Parathyroid adenoma (tissue), 2 donors: ENCODE results near the gene KCNMB1.
"Not testable (repeated sequence)": the region's sequence is repeated elsewhere in the genome, so short reads cannot be mapped to it uniquely, and the experiment has no call there.

ENCODE experiments used
- H2AFZ ChIP-seq: fragments of 300-600 bp; sonication (generic); one replicate; pipeline ENCODE4 v1.7.0; 2017; ENCODE audit warnings: antibody characterized with exemption, mild to moderate bottlenecking
- H3K27ac ChIP-seq: fragments of 300-600 bp; sonication (generic); one replicate; pipeline ENCODE4 v1.7.0; 2017
- H3K27me3 ChIP-seq: fragments of 300-600 bp; sonication (generic); one replicate; pipeline ENCODE4 v1.7.0; 2017; ENCODE audit warnings: low read length; ENCODE audit not compliant: control insufficient read depth, insufficient read depth
- H3K36me3 ChIP-seq: fragments of 300-600 bp; sonication (generic); one replicate; pipeline ENCODE4 v1.7.0; 2017; ENCODE audit warnings: low read length; ENCODE audit not compliant: control insufficient read depth, insufficient read depth
- H3K4me1 ChIP-seq: fragments of 300-600 bp; sonication (generic); one replicate; pipeline ENCODE4 v1.7.0; 2017; ENCODE audit warnings: control low read depth
- H3K4me2 ChIP-seq: fragments of 300-600 bp; sonication (generic); one replicate; pipeline ENCODE4 v1.7.0; 2017; ENCODE audit warnings: low read length
- H3K4me3 ChIP-seq: fragments of 300-600 bp; sonication (generic); one replicate; pipeline ENCODE4 v1.7.0; 2017; ENCODE audit warnings: low read depth, low read length
- H3K79me2 ChIP-seq: fragments of 300-600 bp; sonication (generic); one replicate; pipeline ENCODE4 v1.7.0; 2017; ENCODE audit warnings: control low read depth
- H3K9ac ChIP-seq: fragments of 300-600 bp; sonication (generic); one replicate; pipeline ENCODE4 v1.7.0; 2017; ENCODE audit warnings: mild to moderate bottlenecking
- H3K9me3 ChIP-seq: fragments of 300-600 bp; sonication (generic); one replicate; pipeline ENCODE4 v1.7.0; 2017; ENCODE audit warnings: low read length; ENCODE audit not compliant: control insufficient read depth
- TF ChIP-seq, protein P1 (sequence below): fragments of 300-600 bp; sonication (generic); IDR thresholded peaks from one replicate; pipeline ENCODE4 v1.7.0; 2017; ENCODE audit warnings: antibody characterized with exemption, mild to moderate bottlenecking
- donor health status: primary hyperparathyroidism.

The KCNMB1 gene

DNA sequence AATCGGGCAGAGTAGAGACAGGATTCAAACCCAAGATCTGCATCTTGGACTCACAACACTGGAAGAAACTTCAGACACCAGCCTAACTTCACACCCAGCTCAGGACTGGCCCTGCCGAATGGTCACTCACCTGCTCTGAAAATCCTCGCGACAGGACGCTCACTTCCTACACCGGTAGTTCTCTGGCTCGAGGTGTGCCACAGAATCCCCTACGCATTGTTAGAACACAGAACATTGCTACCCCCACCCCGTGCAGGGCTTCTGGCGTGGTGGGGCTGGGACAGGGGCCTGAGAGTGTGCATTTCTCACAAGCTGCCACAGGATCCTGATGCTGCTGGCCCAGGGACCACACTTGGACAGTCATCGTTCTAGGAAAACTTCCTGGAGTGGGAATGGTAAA is 12.1 kb downstream of the KCNMB1 start:
- Histone ChIP-seq H3K27me3 (no peaks in the 10 kb centered on the region), H3K4me1 (peaks cover 5% of the 10 kb centered on the region), H3K36me3 (no peaks in the 10 kb centered on the region), H3K4me2 (no peak overlapping the region), H3K9me3 (no peaks in the 10 kb centered on the region), H3K4me3 (no peak overlapping the region), H3K27ac (no peak overlapping the region), H3K9ac (no peak overlapping the region), H2AFZ (no peak overlapping the region), H3K79me2 (no peaks in the 10 kb centered on the region)
- TF ChIP-seq, protein P1, sequence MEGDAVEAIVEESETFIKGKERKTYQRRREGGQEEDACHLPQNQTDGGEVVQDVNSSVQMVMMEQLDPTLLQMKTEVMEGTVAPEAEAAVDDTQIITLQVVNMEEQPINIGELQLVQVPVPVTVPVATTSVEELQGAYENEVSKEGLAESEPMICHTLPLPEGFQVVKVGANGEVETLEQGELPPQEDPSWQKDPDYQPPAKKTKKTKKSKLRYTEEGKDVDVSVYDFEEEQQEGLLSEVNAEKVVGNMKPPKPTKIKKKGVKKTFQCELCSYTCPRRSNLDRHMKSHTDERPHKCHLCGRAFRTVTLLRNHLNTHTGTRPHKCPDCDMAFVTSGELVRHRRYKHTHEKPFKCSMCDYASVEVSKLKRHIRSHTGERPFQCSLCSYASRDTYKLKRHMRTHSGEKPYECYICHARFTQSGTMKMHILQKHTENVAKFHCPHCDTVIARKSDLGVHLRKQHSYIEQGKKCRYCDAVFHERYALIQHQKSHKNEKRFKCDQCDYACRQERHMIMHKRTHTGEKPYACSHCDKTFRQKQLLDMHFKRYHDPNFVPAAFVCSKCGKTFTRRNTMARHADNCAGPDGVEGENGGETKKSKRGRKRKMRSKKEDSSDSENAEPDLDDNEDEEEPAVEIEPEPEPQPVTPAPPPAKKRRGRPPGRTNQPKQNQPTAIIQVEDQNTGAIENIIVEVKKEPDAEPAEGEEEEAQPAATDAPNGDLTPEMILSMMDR = no peak

DNA sequence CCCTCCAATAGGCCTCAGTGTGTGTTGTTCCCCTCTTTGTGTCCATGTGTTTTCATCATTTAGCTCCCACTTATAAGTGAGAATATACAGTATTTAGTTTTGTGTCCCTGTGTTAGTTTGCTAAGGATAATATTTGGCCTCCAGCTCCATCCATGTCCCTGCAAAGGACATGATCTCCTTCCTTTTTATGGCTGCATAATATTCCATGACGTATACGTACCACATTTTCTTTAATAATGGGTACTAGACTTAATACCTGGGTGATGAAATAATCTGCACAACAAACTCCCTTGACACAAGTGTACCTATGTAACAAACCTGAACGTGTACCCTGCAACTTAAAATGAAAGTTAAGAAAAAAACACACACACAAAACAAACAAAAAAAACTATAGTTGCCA is 12.6 kb downstream of the KCNMB1 start:
- H3K9ac ChIP-seq, H3K27ac ChIP-seq, H3K79me2 ChIP-seq, H3K4me3 ChIP-seq, H2AFZ ChIP-seq, H3K4me2 ChIP-seq, H3K9me3 ChIP-seq, H3K36me3 ChIP-seq, H3K27me3 ChIP-seq, H3K4me1 ChIP-seq: not testable (repeated sequence)

DNA sequence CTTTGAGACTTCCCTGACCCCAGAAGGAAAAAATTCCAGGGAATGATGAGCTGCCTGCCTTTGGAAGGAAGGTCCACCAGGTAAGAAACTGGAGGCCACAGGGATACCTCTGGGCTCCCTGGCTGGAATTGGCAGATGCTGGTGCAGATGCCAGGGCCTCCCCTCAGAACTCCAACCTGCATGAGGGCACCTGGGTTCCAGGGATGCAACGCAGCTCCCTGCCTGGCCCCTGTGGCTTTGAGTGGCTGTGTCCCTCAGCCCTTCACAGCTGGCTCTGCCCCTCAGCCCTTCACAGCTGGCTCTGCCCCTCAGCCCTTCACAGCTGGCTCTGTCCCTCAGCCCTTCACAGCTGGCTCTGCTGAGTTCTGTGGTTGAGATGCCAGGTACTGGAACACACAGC is 13.9 kb downstream of the KCNMB1 start:
- Histone ChIP-seq H3K27me3 (no peaks in the 10 kb centered on the region), H3K27ac (no peak overlapping the region), H3K9ac (no peak overlapping the region), H3K4me3 (no peak overlapping the region), H2AFZ (no peak overlapping the region), H3K9me3 (no peaks in the 10 kb centered on the region), H3K79me2 (no peaks in the 10 kb centered on the region), H3K36me3 (no peaks in the 10 kb centered on the region), H3K4me2 (no peak overlapping the region), H3K4me1 (peaks cover 1% of the 10 kb centered on the region)
- TF ChIP-seq, protein P1 = no peak

DNA sequence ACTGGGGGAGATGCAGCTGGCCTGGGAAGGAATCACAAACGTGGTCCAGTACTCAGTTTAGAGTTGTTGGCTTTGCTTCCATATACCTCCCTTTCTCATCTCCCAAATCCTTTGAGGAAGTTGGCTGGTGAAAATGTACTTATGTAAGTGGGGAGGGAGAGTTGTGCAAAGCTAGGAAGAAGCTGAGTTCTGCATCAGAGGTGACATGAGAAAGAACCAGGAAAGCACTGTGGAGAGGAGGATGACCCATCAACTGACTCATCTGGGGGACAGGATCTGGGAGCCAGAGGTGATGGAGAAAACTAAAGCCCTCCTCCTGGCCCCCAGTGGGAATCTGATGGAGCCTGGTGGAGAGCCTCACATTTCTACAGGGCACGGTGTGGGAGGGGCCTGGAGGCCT is 16.2 kb downstream of the KCNMB1 start:
- H3K27ac ChIP-seq = no peak overlapping the region
- H3K4me1 ChIP-seq = no peaks in the 10 kb centered on the region
- no peak overlapping the region for H2AFZ ChIP-seq
- TF ChIP-seq, protein P1 = no peak
- no peak overlapping the region for H3K4me2 ChIP-seq
- no peak overlapping the region for H3K9ac ChIP-seq
- H3K4me3 ChIP-seq = no peak overlapping the region
- no peaks in the 10 kb centered on the region for H3K27me3 ChIP-seq
- H3K9me3 ChIP-seq = no peaks in the 10 kb centered on the region
- H3K79me2 ChIP-seq = no peaks in the 10 kb centered on the region
- H3K36me3 ChIP-seq = no peaks in the 10 kb centered on the region

DNA sequence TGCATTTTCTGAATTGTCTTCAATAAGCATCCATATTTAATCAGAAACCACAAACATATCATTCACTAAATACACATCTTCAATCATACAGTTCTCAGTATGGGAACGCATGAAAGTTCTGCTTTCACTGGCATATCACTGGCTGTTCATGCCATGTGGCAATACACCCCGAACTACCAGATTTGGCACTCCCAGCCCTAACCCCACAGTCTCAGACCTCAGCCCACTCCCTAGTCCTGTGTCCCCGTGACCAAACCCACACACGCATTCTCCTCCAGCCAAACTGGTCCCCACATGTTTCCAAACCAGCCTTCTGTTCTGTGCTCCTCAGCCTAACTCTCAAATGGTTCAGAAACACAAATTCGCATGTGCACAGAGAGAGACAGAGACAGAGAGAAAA is 20.6 kb downstream of the KCNMB1 start:
- no peak overlapping the region for H3K27ac ChIP-seq
- no peak overlapping the region for H2AFZ ChIP-seq
- H3K36me3 ChIP-seq = no peaks in the 10 kb centered on the region
- H3K4me2 ChIP-seq = no peak overlapping the region
- H3K4me1 ChIP-seq = no peaks in the 10 kb centered on the region
- no peaks in the 10 kb centered on the region for H3K79me2 ChIP-seq
- TF ChIP-seq, protein P1 = no peak
- no peaks in the 10 kb centered on the region for H3K27me3 ChIP-seq
- no peak overlapping the region for H3K4me3 ChIP-seq
- H3K9me3 ChIP-seq = no peaks in the 10 kb centered on the region
- no peak overlapping the region for H3K9ac ChIP-seq
